Kidney capillary endothelial cell (primary cell): ENCODE data around the gene DPH7.
A peak's percentile ranks its signal among the peaks of the same experiment; 100 is the strongest.
"Not testable (repeated sequence)": the region's sequence is repeated elsewhere in the genome, so short reads cannot be mapped to it uniquely, and the experiment has no call there.

Experiments used
- DNase-seq: peaks from one replicate; pipeline ENCODE4 v3.0.0-alpha.2; 2018; ENCODE audit warnings: low spot score

The DPH7 gene

GRCh38 chr9:137578518-137579258, at the start of gene DPH7:
TSS of gene DPH7 (minus strand) at chr9:137578925. CDS start at chr9:137578777, 148 bp downstream.
- DNase-seq: peak; percentile 89

- not testable (repeated sequence) for DNase-seq
Measured at GRCh38 chr9:137627406-137627805, 48.7 kb upstream of the DPH7 start.

- DNase-seq: no peak
Measured at GRCh38 chr9:137626464-137626863, 47.7 kb upstream of the DPH7 start.

GRCh38 chr9:137622211-137622610, 43.5 kb upstream of the DPH7 start:
- not testable (repeated sequence) for DNase-seq

GRCh38 chr9:137621131-137621757, 42.5 kb upstream of the DPH7 start:
- no peak for DNase-seq

- no peak for DNase-seq
Measured at GRCh38 chr9:137620581-137620980, 41.9 kb upstream of the DPH7 start.

- no peak for DNase-seq
Measured at GRCh38 chr9:137620048-137620405, 41.3 kb upstream of the DPH7 start.

GRCh38 chr9:137619240-137620047, 40.7 kb upstream of the DPH7 start:
- DNase-seq: peak; percentile 41

- DNase-seq: peak; percentile 81
Measured at GRCh38 chr9:137618105-137619067, 39.7 kb upstream of the DPH7 start, which contains the start of gene EHMT1. TSS of gene EHMT1 (plus strand) at chr9:137619005. CDS start at chr9:137619029, 24 bp downstream.

- DNase-seq: no peak
Measured at GRCh38 chr9:137615387-137615871, 36.7 kb upstream of the DPH7 start.

GRCh38 chr9:137614631-137615386, 36.1 kb upstream of the DPH7 start:
- DNase-seq: no peak

GRCh38 chr9:137613738-137614523, 35.2 kb upstream of the DPH7 start:
- no peak for DNase-seq

GRCh38 chr9:137613259-137613658, 34.5 kb upstream of the DPH7 start:
- DNase-seq: no peak

GRCh38 chr9:137612741-137613142, 34.0 kb upstream of the DPH7 start:
- no peak for DNase-seq

GRCh38 chr9:137611623-137612609, 33.2 kb upstream of the DPH7 start:
- DNase-seq: peak; percentile 53

- DNase-seq: no peak
Measured at GRCh38 chr9:137610944-137611343, 32.2 kb upstream of the DPH7 start.

- DNase-seq: no peak
Measured at GRCh38 chr9:137607141-137607857, 28.6 kb upstream of the DPH7 start.

- no peak for DNase-seq
Measured at GRCh38 chr9:137606734-137607138, 28.0 kb upstream of the DPH7 start.
